C4-2B (cell line): Measurements from ENCODE around the gene SLC30A1.

Experiments used
- CTCF ChIP-seq: fragments of 450-650 bp; conservative IDR thresholded peaks from 2 replicates; pipeline ENCODE4 v1.5.1; 2017; ENCODE audit warnings: mild to moderate bottlenecking
- ZFX ChIP-seq: fragments of 450-650 bp; IDR thresholded peaks from 2 replicates; pipeline ENCODE4 v1.6.1; 2017

GRCh38 chr1:211598514-211598913 lies 19.6 kb upstream of the SLC30A1 start:
- no peak for TF ChIP-seq CTCF
- no peak for TF ChIP-seq ZFX
